ENCODE data around the gene RFX3.

DNA sequence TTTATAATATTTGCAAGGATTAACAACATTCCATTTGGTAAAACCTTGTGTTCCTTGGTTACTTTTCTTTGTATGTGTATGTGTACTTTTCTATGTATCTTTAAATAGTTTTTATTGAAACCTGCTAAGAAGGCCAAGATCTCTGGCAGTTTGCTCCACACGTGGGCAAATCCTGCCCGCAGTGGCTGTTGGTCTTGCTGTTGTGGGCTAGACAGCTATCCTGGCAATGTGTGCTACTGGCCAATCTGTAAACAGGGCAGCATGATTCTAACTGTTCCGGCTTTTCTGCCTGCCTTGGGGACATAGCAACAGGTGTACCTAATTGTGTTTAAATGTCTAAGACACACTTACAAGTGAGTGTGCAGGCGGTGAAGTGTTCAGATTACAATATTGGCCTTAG is 286.6 kb downstream of the RFX3 start:
- TF ChIP-seq, protein P1, sequence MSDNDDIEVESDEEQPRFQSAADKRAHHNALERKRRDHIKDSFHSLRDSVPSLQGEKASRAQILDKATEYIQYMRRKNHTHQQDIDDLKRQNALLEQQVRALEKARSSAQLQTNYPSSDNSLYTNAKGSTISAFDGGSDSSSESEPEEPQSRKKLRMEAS (IDR thresholded peaks at IDR 0.05) = no peak
- TF ChIP-seq, protein P2, sequence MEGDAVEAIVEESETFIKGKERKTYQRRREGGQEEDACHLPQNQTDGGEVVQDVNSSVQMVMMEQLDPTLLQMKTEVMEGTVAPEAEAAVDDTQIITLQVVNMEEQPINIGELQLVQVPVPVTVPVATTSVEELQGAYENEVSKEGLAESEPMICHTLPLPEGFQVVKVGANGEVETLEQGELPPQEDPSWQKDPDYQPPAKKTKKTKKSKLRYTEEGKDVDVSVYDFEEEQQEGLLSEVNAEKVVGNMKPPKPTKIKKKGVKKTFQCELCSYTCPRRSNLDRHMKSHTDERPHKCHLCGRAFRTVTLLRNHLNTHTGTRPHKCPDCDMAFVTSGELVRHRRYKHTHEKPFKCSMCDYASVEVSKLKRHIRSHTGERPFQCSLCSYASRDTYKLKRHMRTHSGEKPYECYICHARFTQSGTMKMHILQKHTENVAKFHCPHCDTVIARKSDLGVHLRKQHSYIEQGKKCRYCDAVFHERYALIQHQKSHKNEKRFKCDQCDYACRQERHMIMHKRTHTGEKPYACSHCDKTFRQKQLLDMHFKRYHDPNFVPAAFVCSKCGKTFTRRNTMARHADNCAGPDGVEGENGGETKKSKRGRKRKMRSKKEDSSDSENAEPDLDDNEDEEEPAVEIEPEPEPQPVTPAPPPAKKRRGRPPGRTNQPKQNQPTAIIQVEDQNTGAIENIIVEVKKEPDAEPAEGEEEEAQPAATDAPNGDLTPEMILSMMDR (IDR thresholded peaks at IDR 0.05; ENCODE audit: low read depth, low read length, missing input control) = no peak

Data from liver (tissue), 2 donors.